ENCODE data around the gene DDHD1. TPM values are rescaled to one million over a fixed set of nuclear protein-coding genes. Genes with fewer than 3 reads are reported as not detected.
"Not testable (repeated sequence)": the region's sequence is repeated elsewhere in the genome, so short reads cannot be mapped to it uniquely, and the experiment has no call there.

DDHD1 gene
- total and polyA plus RNA-seq, 7 experiments from 2014 or later: 6.7 to 103 (median 48.2) TPM

- H3K27ac Mint-ChIP-seq: no peak overlapping the region
- H3K4me3 ChIP-seq (ENCODE audit: low read length): peak overlapping the region; percentile 70
- H3K36me3 ChIP-seq (ENCODE audit: control insufficient read depth in 2 of 3, insufficient read depth in 3 of 3, low read length in 3 of 3): no peaks in the 10 kb centered on the region
- POLR2A ChIA-PET: interaction anchor here (0.6 to 6.2 kb wide), 5 partner anchors 14 to 372 kb away, joined by 3 to 65 read pairs (median 3); partner anchors contain the start of gene DDHD1
- peak overlapping the region; percentile 67 for H3K27ac ChIP-seq (ENCODE audit: low read depth, low read length)
- H3K27me3 Mint-ChIP-seq: no peaks in the 10 kb centered on the region
- H3K4me1 Mint-ChIP-seq: peaks cover 10 to 37% (median 14%) of the 10 kb centered on the region in 7 donors
- peaks cover 25 to 28% of the 10 kb centered on the region in 2 donors for H3K4me1 ChIP-seq (ENCODE audit: control insufficient read depth in 2 of 2, insufficient read depth in 2 of 2, low read length in 2 of 2)
- no peak overlapping the region for H3K4me3 Mint-ChIP-seq
- DNase-seq: peak in 5 of 9 donors; percentile 34 to 48 (median 38)
- CTCF ChIA-PET: interaction anchor here (0.6 to 2.6 kb wide), 4 partner anchors 16 to 435 kb away, joined by 3 to 13 read pairs (median 6); partner anchors contain the start of gene DDHD1
- peaks cover 0 to 6% (median 0%) of the 10 kb centered on the region in 11 donors for H3K9me3 Mint-ChIP-seq
- intact Hi-C loops (cut with micrococcal nuclease): loop anchor here (1.0 to 5.0 kb wide), 8 partner anchors 9 to 556 kb away; partner anchors contain the start of genes GPR137C (in 2 of the 2), TXNDC16 (in 2 of the 2) and DDHD1 (in 1 of the 2)
- no peaks in the 10 kb centered on the region for H3K9me3 ChIP-seq (ENCODE audit: control insufficient read depth in 2 of 3, low read length in 3 of 3)
- no peaks in the 10 kb centered on the region for H3K27me3 ChIP-seq (ENCODE audit: control insufficient read depth in 2 of 2, insufficient read depth in 2 of 2, low read length in 2 of 2)
- H3K36me3 Mint-ChIP-seq: peaks cover 0 to 24% (median 3%) of the 10 kb centered on the region in 5 donors
- peak; percentile 42 for ATAC-seq
Measured at GRCh38 chr14:53108292-53109104, 44.6 kb downstream of the DDHD1 start.

DNA sequence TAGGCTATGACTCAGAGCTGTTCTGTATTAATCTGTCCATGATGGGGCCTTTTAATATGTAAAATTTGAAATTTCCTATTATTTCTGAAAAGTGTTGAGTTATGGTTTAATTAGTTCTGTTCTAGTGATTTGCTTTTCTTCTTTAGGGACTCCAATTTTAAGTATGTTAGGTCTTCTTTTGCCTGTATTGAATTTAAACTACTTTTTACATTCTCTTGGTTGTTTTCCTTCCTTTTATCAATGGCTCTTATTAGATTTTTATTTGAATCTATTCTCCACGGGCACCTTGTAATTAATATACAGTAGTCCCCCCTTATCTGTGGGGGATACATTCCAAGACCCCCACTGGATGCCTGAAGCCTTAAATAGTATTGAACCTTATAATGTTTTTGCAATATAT, 46.4 kb downstream of the DDHD1 start:
- peak overlapping the region; percentile 9 for H3K27ac ChIP-seq (ENCODE audit: low read depth, low read length)
- H3K27me3 ChIP-seq (ENCODE audit: control insufficient read depth in 2 of 2, insufficient read depth in 2 of 2, low read length in 2 of 2): no peaks in the 10 kb centered on the region
- H3K9me3 Mint-ChIP-seq: peaks cover 0 to 6% (median 0%) of the 10 kb centered on the region in 11 donors
- peak overlapping the region in 3 of 9 donors; percentile 11 to 79 (median 19) for H3K27ac Mint-ChIP-seq
- no peak overlapping the region for H3K4me3 ChIP-seq (ENCODE audit: low read length)
- H3K4me1 Mint-ChIP-seq: peaks cover 10 to 30% (median 15%) of the 10 kb centered on the region in 7 donors
- peaks cover 4 to 32% (median 15%) of the 10 kb centered on the region in 5 donors for H3K36me3 Mint-ChIP-seq
- no peak overlapping the region for H3K4me3 Mint-ChIP-seq
- CTCF ChIA-PET: interaction anchor here (1.0 kb wide), 1 partner anchor 45 kb away, joined by 3 read pairs; no protein-coding TSS in a partner anchor
- H3K9me3 ChIP-seq (ENCODE audit: control insufficient read depth in 2 of 3, low read length in 3 of 3): no peaks in the 10 kb centered on the region
- POLR2A ChIA-PET: interaction anchor here (6.2 kb wide), 1 partner anchor 46 kb away, joined by 65 read pairs; the partner anchor contains the start of gene DDHD1
- peaks cover 25 to 28% of the 10 kb centered on the region in 2 donors for H3K4me1 ChIP-seq (ENCODE audit: control insufficient read depth in 2 of 2, insufficient read depth in 2 of 2, low read length in 2 of 2)
- H3K36me3 ChIP-seq (ENCODE audit: control insufficient read depth in 2 of 3, insufficient read depth in 3 of 3, low read length in 3 of 3): no peaks in the 10 kb centered on the region
- intact Hi-C loops (cut with micrococcal nuclease): loop anchor here (5.0 kb wide), 1 partner anchor 554 kb away; the partner anchor contains the start of genes GPR137C (in 2 of the 2) and TXNDC16 (in 2 of the 2)
- DNase-seq (no peak), ATAC-seq (no peak)
- no peaks in the 10 kb centered on the region for H3K27me3 Mint-ChIP-seq

- H3K4me3 ChIP-seq (ENCODE audit: low read length): no peak overlapping the region
- intact Hi-C loops (cut with micrococcal nuclease): no loop called here
- H3K27ac ChIP-seq (ENCODE audit: low read depth, low read length): no peak overlapping the region
- no peaks in the 10 kb centered on the region for H3K9me3 ChIP-seq (ENCODE audit: control insufficient read depth in 2 of 3, low read length in 3 of 3)
- H3K4me1 ChIP-seq (ENCODE audit: control insufficient read depth in 2 of 2, insufficient read depth in 2 of 2, low read length in 2 of 2): peaks cover 15% of the 10 kb centered on the region in 2 donors
- ATAC-seq: no peak
- POLR2A ChIA-PET: interaction anchor here (0.9 kb wide), 1 partner anchor 48 kb away, joined by 3 read pairs; no protein-coding TSS in a partner anchor
- no peaks in the 10 kb centered on the region for H3K27me3 ChIP-seq (ENCODE audit: control insufficient read depth in 2 of 2, insufficient read depth in 2 of 2, low read length in 2 of 2)
- CTCF ChIA-PET: interaction anchor here (1.3 kb wide), 1 partner anchor 48 kb away, joined by 3 read pairs; no protein-coding TSS in a partner anchor
- peak overlapping the region in 1 of 9 donors; percentile 45 for H3K27ac Mint-ChIP-seq
- H3K36me3 Mint-ChIP-seq: peaks cover 4 to 35% (median 25%) of the 10 kb centered on the region in 5 donors
- no peaks in the 10 kb centered on the region for H3K36me3 ChIP-seq (ENCODE audit: control insufficient read depth in 2 of 3, insufficient read depth in 3 of 3, low read length in 3 of 3)
- peaks cover 0 to 6% (median 0%) of the 10 kb centered on the region in 11 donors for H3K9me3 Mint-ChIP-seq
- H3K4me1 Mint-ChIP-seq: peaks cover 3 to 24% (median 14%) of the 10 kb centered on the region in 7 donors
- H3K4me3 Mint-ChIP-seq: no peak overlapping the region
- DNase-seq: no peak
- H3K27me3 Mint-ChIP-seq: no peaks in the 10 kb centered on the region
Measured at GRCh38 chr14:53103636-53104340, 49.3 kb downstream of the DDHD1 start.

DNA sequence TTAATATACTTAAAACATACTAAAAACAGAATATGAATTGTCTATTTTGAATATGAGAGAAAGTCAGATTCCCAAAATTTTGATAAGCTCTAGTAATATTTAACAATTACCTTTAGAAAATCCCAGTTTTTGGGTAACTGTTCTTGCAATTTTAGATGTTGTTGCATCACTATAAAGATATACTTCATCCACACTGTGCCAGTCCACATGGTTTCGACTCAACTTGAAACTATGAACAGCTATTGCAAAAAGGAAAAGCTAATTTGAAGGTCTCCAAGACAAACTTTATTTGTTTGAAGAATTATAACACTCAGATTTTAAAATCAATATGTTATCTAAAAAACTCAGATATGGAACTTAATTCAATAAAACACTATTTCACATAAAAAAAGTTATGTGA, 59.9 kb downstream of the DDHD1 start:
- Mint-ChIP-seq H3K27ac (no peak overlapping the region), H3K36me3 (peaks cover 3 to 66% (median 50%) of the 10 kb centered on the region in 5 donors), H3K4me3 (no peak overlapping the region), H3K4me1 (peaks cover under 1 to 23% (median 7%) of the 10 kb centered on the region in 7 donors), H3K9me3 (peaks cover 0 to 8% (median 0%) of the 10 kb centered on the region in 11 donors), H3K27me3 (no peaks in the 10 kb centered on the region)
- no peak for ATAC-seq
- Histone ChIP-seq H3K36me3 (ENCODE audit: control insufficient read depth in 2 of 3, insufficient read depth in 3 of 3, low read length in 3 of 3) (peaks cover 0 to 14% (median 0%) of the 10 kb centered on the region in 3 experiments), H3K4me1 (ENCODE audit: control insufficient read depth in 2 of 2, insufficient read depth in 2 of 2, low read length in 2 of 2) (no peaks in the 10 kb centered on the region), H3K27ac (ENCODE audit: low read depth, low read length) (no peak overlapping the region), H3K27me3 (ENCODE audit: control insufficient read depth in 2 of 2, insufficient read depth in 2 of 2, low read length in 2 of 2) (no peaks in the 10 kb centered on the region), H3K9me3 (ENCODE audit: control insufficient read depth in 2 of 3, low read length in 3 of 3) (no peaks in the 10 kb centered on the region), H3K4me3 (ENCODE audit: low read length) (no peak overlapping the region)
- no peak for DNase-seq
- CTCF ChIA-PET: interaction anchor here (0.8 kb wide), 1 partner anchor 37 kb away, joined by 3 read pairs; no protein-coding TSS in a partner anchor
- POLR2A ChIA-PET: interaction anchor here (0.8 kb wide), 1 partner anchor 58 kb away, joined by 3 read pairs; no protein-coding TSS in a partner anchor
- intact Hi-C loops (cut with micrococcal nuclease): no loop called here

- H3K36me3 Mint-ChIP-seq: peaks cover 6 to 83% (median 62%) of the 10 kb centered on the region in 5 donors
- ChIA-PET CTCF (no interaction called here), POLR2A (no interaction called here)
- ATAC-seq (no peak), DNase-seq (no peak)
- Histone ChIP-seq H3K4me3 (ENCODE audit: low read length) (no peak overlapping the region), H3K9me3 (ENCODE audit: control insufficient read depth in 2 of 3, low read length in 3 of 3) (no peaks in the 10 kb centered on the region), H3K27me3 (ENCODE audit: control insufficient read depth in 2 of 2, insufficient read depth in 2 of 2, low read length in 2 of 2) (no peaks in the 10 kb centered on the region), H3K36me3 (ENCODE audit: control insufficient read depth in 2 of 3, insufficient read depth in 3 of 3, low read length in 3 of 3) (peaks cover 0 to 10% (median 0%) of the 10 kb centered on the region in 3 experiments), H3K4me1 (ENCODE audit: control insufficient read depth in 2 of 2, insufficient read depth in 2 of 2, low read length in 2 of 2) (no peaks in the 10 kb centered on the region), H3K27ac (ENCODE audit: low read depth, low read length) (no peak overlapping the region)
- H3K9me3 Mint-ChIP-seq: peaks cover 0 to 10% (median 0%) of the 10 kb centered on the region in 11 donors
- intact Hi-C loops (cut with micrococcal nuclease): no loop called here
- H3K27ac Mint-ChIP-seq: no peak overlapping the region
- H3K27me3 Mint-ChIP-seq: no peaks in the 10 kb centered on the region
- peaks cover 11 to 41% (median 24%) of the 10 kb centered on the region in 7 donors for H3K4me1 Mint-ChIP-seq
- H3K4me3 Mint-ChIP-seq: no peak overlapping the region
Measured at GRCh38 chr14:53090853-53091252, 62.3 kb downstream of the DDHD1 start.

GRCh38 chr14:53084954-53085353, 68.2 kb downstream of the DDHD1 start:
- peaks cover 13 to 84% (median 67%) of the 10 kb centered on the region in 5 donors for H3K36me3 Mint-ChIP-seq
- H3K4me3 ChIP-seq (ENCODE audit: low read length); H3K27me3 ChIP-seq (ENCODE audit: control insufficient read depth in 2 of 2, insufficient read depth in 2 of 2, low read length in 2 of 2); POLR2A ChIA-PET; ATAC-seq; H3K4me3 Mint-ChIP-seq; H3K4me1 ChIP-seq (ENCODE audit: control insufficient read depth in 2 of 2, insufficient read depth in 2 of 2, low read length in 2 of 2); H3K9me3 Mint-ChIP-seq; H3K27ac Mint-ChIP-seq; H3K9me3 ChIP-seq (ENCODE audit: control insufficient read depth in 2 of 3, low read length in 3 of 3); CTCF ChIA-PET; DNase-seq; H3K27me3 Mint-ChIP-seq; H3K27ac ChIP-seq (ENCODE audit: low read depth, low read length); intact Hi-C loops (cut with micrococcal nuclease); H3K36me3 ChIP-seq (ENCODE audit: control insufficient read depth in 2 of 3, insufficient read depth in 3 of 3, low read length in 3 of 3): not testable (repeated sequence)
- peaks cover 11 to 36% (median 29%) of the 10 kb centered on the region in 7 donors for H3K4me1 Mint-ChIP-seq
